Upper lobe of left lung (tissue), 6 donors: Measurements from ENCODE around the gene CMTM8. TPM values are rescaled to one million over a fixed set of nuclear protein-coding genes. Genes with fewer than 3 reads are reported as not detected.
A peak's percentile ranks its signal among the peaks of the same experiment; 100 is the strongest.

Experiments used
- ATAC-seq, 2 donors: fragments of 200-7000 bp; cut with Tn5 transposase; one replicate each; pipeline ENCODE4 v1.9.1; 2022; ENCODE audit warnings: mild to moderate bottlenecking in 2 of 2, moderate library complexity in 2 of 2; ENCODE audit not compliant: low FRiP score in 2 of 2
- DNase-seq, 2 donors: peaks; one replicate each; pipeline ENCODE4 v3.0.0-alpha.2; 2019 to 2020
- H3K27ac ChIP-seq, 4 donors: fragments of 200-600 bp; sonication (generic); one replicate each; pipeline ENCODE4 v1.5.1; 2016 to 2019
- H3K27me3 ChIP-seq, 4 donors: fragments of 200-600 bp; sonication (generic); one replicate each; pipeline ENCODE4 v1.5.1; 2017 to 2019
- H3K36me3 ChIP-seq, 4 donors: fragments of 200-600 bp; sonication (generic); one replicate each; pipeline ENCODE4 v1.5.1; 2016 to 2019
- H3K4me1 ChIP-seq, 4 donors: fragments of 200-600 bp; sonication (generic); one replicate each; pipeline ENCODE4 v1.5.1; 2018 to 2019
- H3K4me3 ChIP-seq, 4 donors: fragments of 200-600 bp; sonication (generic); one replicate each; pipeline ENCODE4 v1.5.1; 2017 to 2019; ENCODE audit warnings: mild to moderate bottlenecking in 2 of 4, moderate library complexity in 1 of 4
- H3K9me3 ChIP-seq, 4 donors: fragments of 200-600 bp; sonication (generic); one replicate each; pipeline ENCODE4 v1.5.1; 2018 to 2019
- CTCF ChIP-seq, 6 experiments: fragments of 450-650 bp in 4 of 6; fragments of 200-600 bp in 2 of 6; sonication (generic) in 2 of 6; IDR thresholded peaks; one replicate each; pipeline ENCODE4 v1.5.1; 2016 to 2019; ENCODE audit warnings: antibody characterized with exemption in 6 of 6
- EP300 ChIP-seq, 4 donors: sonication (generic); formaldehyde crosslinking; IDR thresholded peaks; one replicate each; pipeline ENCODE4 v1.5.1; 2017; ENCODE audit warnings: antibody characterized with exemption in 4 of 4, control low read depth in 2 of 4
- POLR2A ChIP-seq, 4 donors: fragments of 450-650 bp; IDR thresholded peaks; one replicate each; pipeline ENCODE4 v1.5.1; 2016 to 2017; ENCODE audit warnings: antibody characterized with exemption in 4 of 4, mild to moderate bottlenecking in 2 of 4
- POLR2AphosphoS5 ChIP-seq, 2 donors: sonication (generic); formaldehyde crosslinking; IDR thresholded peaks; one replicate each; pipeline ENCODE4 v1.5.1; 2017; ENCODE audit warnings: antibody characterized with exemption in 2 of 2
- WGBS, 2 donors: methylation state at CpG; one replicate each; pipeline ENCODE4 v1.1.5; 2017 to 2018; 5-methylcytosine and 5-hydroxymethylcytosine counted together
- total RNA-seq, 6 donors: library from RNA; depleted of rRNA in 4 of 6; stranded (reverse); fragments of >200 nt in 4 of 6; gene quantifications; one replicate each; pipeline versions ENCODE4 v1.1.0 to v1.2.1, GENCODE V29; 2016 to 2021
- donor health status: DM: no; HTN: no; CAD: no; lungs with moderate emphysema.
- donor health status: DM: no; HTN: yes; CAD: no; lungs with severe emphysema.

The CMTM8 gene
- total RNA-seq, 6 donors from 2014 or later: 10.5 to 28.9 (median 19.6) TPM

- DNase-seq (no peak), ATAC-seq (no peak)
- Histone ChIP-seq H3K9me3 (peaks cover 0 to 5% (median 0%) of the 10 kb centered on the region in 4 donors), H3K36me3 (no peaks in the 10 kb centered on the region), H3K27ac (no peak overlapping the region), H3K4me1 (peaks cover 0 to 13% (median 5%) of the 10 kb centered on the region in 4 donors), H3K4me3 (no peak overlapping the region), H3K27me3 (no peaks in the 10 kb centered on the region)
- WGBS, 2 donors: 93 to 95% methylated on average over 3 of the region's 3 CpGs
- TF ChIP-seq POLR2A (IDR thresholded peaks at IDR 0.05) (no peak), POLR2AphosphoS5 (IDR thresholded peaks at IDR 0.05) (no peak), CTCF (IDR thresholded peaks at IDR 0.05) (no peak), EP300 (IDR thresholded peaks at IDR 0.05) (no peak)
Measured at GRCh38 chr3:32256206-32256605, 17.7 kb downstream of the CMTM8 start.

- DNase-seq (no peak), ATAC-seq (no peak)
- H3K27me3 ChIP-seq: no peaks in the 10 kb centered on the region
- H3K27ac ChIP-seq: no peak overlapping the region
- H3K4me3 ChIP-seq: no peak overlapping the region
- TF ChIP-seq CTCF (IDR thresholded peaks at IDR 0.05) (no peak), EP300 (IDR thresholded peaks at IDR 0.05) (no peak), POLR2AphosphoS5 (IDR thresholded peaks at IDR 0.05) (no peak), POLR2A (IDR thresholded peaks at IDR 0.05) (no peak)
- peaks cover 0 to 13% (median 5%) of the 10 kb centered on the region in 4 donors for H3K4me1 ChIP-seq
- WGBS, 2 donors: 75 to 89% methylated on average over 3 of the region's 3 CpGs
- peaks cover 0 to under 1% (median 0%) of the 10 kb centered on the region in 4 donors for H3K36me3 ChIP-seq
- H3K9me3 ChIP-seq: peaks cover 0 to 5% (median 0%) of the 10 kb centered on the region in 4 donors
Measured at GRCh38 chr3:32257042-32257441, 18.6 kb downstream of the CMTM8 start.

- Histone ChIP-seq H3K4me1 (peaks cover 0 to 13% (median 5%) of the 10 kb centered on the region in 4 donors), H3K27ac (no peak overlapping the region), H3K27me3 (no peaks in the 10 kb centered on the region), H3K36me3 (peaks cover 0 to 6% (median 0%) of the 10 kb centered on the region in 4 donors), H3K9me3 (peaks cover 0 to 5% (median 0%) of the 10 kb centered on the region in 4 donors), H3K4me3 (no peak overlapping the region)
- TF ChIP-seq EP300 (IDR thresholded peaks at IDR 0.05) (no peak), CTCF (IDR thresholded peaks at IDR 0.05) (no peak), POLR2AphosphoS5 (IDR thresholded peaks at IDR 0.05) (no peak), POLR2A (IDR thresholded peaks at IDR 0.05) (no peak)
- DNase-seq: no peak
- WGBS, 2 donors: 49 to 58% methylated on average over 6 of the region's 6 CpGs
- no peak for ATAC-seq
Measured at GRCh38 chr3:32257641-32258438, 19.4 kb downstream of the CMTM8 start.

GRCh38 chr3:32258869-32259268 is 20.4 kb downstream of the CMTM8 start:
- Histone ChIP-seq H3K4me3 (no peak overlapping the region), H3K9me3 (peaks cover 0 to 2% (median 0%) of the 10 kb centered on the region in 4 donors), H3K27me3 (no peaks in the 10 kb centered on the region), H3K36me3 (peaks cover 0 to 7% (median 0%) of the 10 kb centered on the region in 4 donors), H3K27ac (no peak overlapping the region), H3K4me1 (peaks cover 0 to 13% (median 5%) of the 10 kb centered on the region in 4 donors)
- no peak for ATAC-seq
- WGBS, 2 donors: 89 to 95% methylated on average over 11 to 17 of the region's 17 CpGs
- peak in 1 of 2 donors; percentile 58 for DNase-seq
- TF ChIP-seq EP300 (IDR thresholded peaks at IDR 0.05) (no peak), CTCF (IDR thresholded peaks at IDR 0.05) (no peak), POLR2A (IDR thresholded peaks at IDR 0.05) (no peak), POLR2AphosphoS5 (IDR thresholded peaks at IDR 0.05) (no peak)
